Panc1 (cell line): ENCODE measurements around the gene CHCHD10. TPM values are rescaled to one million over a fixed set of nuclear protein-coding genes. Genes with fewer than 3 reads are reported as not detected.

ENCODE experiments used
- ATAC-seq: fragments of 200-7000 bp; cut with Tn5 transposase; 2 replicates; pipeline ENCODE4 v1.9.1; 2020; ENCODE audit warnings: mild to moderate bottlenecking, moderate library complexity
- BruUV-seq: library from RNA; stranded (reverse); fragments of 400-500 nt; replicated peaks from 2 replicates; lab custom pipeline; 2021; lab: Mats Ljungman, UMichigan
- CTCF ChIA-PET: fragments of 300-600 bp; sonication (Branson Sonifier 250); formaldehyde crosslinking; loops from one replicate; lab custom pipeline; 2022; ENCODE audit warnings: antibody characterized with exemption; lab: Charles Lee
- POLR2A ChIA-PET: fragments of 300-600 bp; sonication (Branson Sonifier 250); formaldehyde crosslinking; loops from one replicate; lab custom pipeline; 2022; ENCODE audit warnings: antibody characterized with exemption; lab: Charles Lee
- DNase-seq: peaks from one replicate; pipeline ENCODE4 v3.0.0-alpha.2; 2010; ENCODE audit warnings: low read depth, low spot score
- H3K27ac ChIP-seq: 2 replicates; pipeline ENCODE4 v1.5.1; 2011; ENCODE audit warnings: mild to moderate bottlenecking, low read length, inconsistent platforms
- H3K27me3 ChIP-seq: fragments of 200-500 bp; sonication (Bioruptor generic); 2 replicates; pipeline ENCODE4 v1.6.0; 2014; ENCODE audit warnings: low read length, inconsistent platforms; ENCODE audit not compliant: control insufficient read depth, insufficient read depth
- H3K36me3 ChIP-seq: fragments of 200-500 bp; sonication (Bioruptor generic); 2 replicates; pipeline ENCODE4 v1.5.1; 2014; ENCODE audit warnings: inconsistent platforms, mild to moderate bottlenecking, low read length, moderate library complexity; ENCODE audit not compliant: control insufficient read depth, insufficient read depth
- H3K4me1 ChIP-seq: 2 replicates; pipeline ENCODE4 v1.5.1; 2011; ENCODE audit warnings: inconsistent platforms, mild to moderate bottlenecking, low read length, moderate library complexity; ENCODE audit not compliant: control insufficient read depth, insufficient read depth
- H3K4me3 ChIP-seq, 2 experiments: 2 replicates each; pipeline ENCODE4 v1.5.1; 2011 to 2012; ENCODE audit warnings: low read depth in 2 of 2, low read length in 2 of 2, mild to moderate bottlenecking in 2 of 2, inconsistent platforms in 1 of 2, moderate library complexity in 1 of 2
- H3K9me3 ChIP-seq: fragments of 200-500 bp; sonication (Bioruptor generic); 2 replicates; pipeline ENCODE4 v1.5.1; 2014; ENCODE audit warnings: low read depth, mild to moderate bottlenecking, inconsistent platforms, low read length, moderate library complexity; ENCODE audit not compliant: control insufficient read depth, insufficient read depth
- CTCF ChIP-seq: fragments of 450-650 bp; IDR thresholded peaks from 2 replicates; pipeline ENCODE4 v1.5.1; 2017; ENCODE audit warnings: mild to moderate bottlenecking
- POLR2AphosphoS5 ChIP-seq: IDR thresholded peaks from 2 replicates; pipeline ENCODE4 v1.6.1; 2012; ENCODE audit warnings: mild to moderate bottlenecking, low read depth, low read length, moderate library complexity
- REST ChIP-seq, 2 experiments: IDR thresholded peaks; 2 replicates each; pipeline ENCODE4 v1.6.1; 2011 to 2012; ENCODE audit warnings: low read depth in 2 of 2, control low read depth in 1 of 2, low read length in 1 of 2, mild to moderate bottlenecking in 1 of 2, moderate library complexity in 1 of 2; ENCODE audit not compliant: insufficient read depth in 1 of 2
- SIN3A ChIP-seq: IDR thresholded peaks from 2 replicates; pipeline ENCODE4 v1.6.1; 2012; ENCODE audit warnings: low read depth, mild to moderate bottlenecking, low read length, moderate library complexity, borderline replicate concordance; ENCODE audit not compliant: insufficient read depth
- TCF7L2 ChIP-seq: IDR thresholded peaks from 2 replicates; pipeline ENCODE4 v1.6.1; 2011; ENCODE audit warnings: mild to moderate bottlenecking, low read depth, low read length, inconsistent platforms
- in situ Hi-C: cut with HindIII; loops from 2 replicates; pipeline ENCODE4 v1.10.0; 2016; ENCODE audit warnings: low sequenced_read_pairs, low pct_unique_long_range_greater_than_20kb
- intact Hi-C: fragments of 100-400 bp; cut with micrococcal nuclease; formaldehyde crosslinking; loops from one replicate; pipeline ENCODE4 v1.10.0; 2022; ENCODE audit not compliant: unreplicated experiment
- total RNA-seq: library from RNA; stranded (reverse); gene quantifications from one replicate; pipeline ENCODE4 v1.2.1, GENCODE V29; 2021; ENCODE audit not compliant: unreplicated experiment

CHCHD10 gene
- total RNA-seq, 1 experiment from 2014 or later = 84.4 TPM

GRCh38 chr22:23751441-23751996 lies 16.3 kb downstream of the CHCHD10 start:
- CTCF ChIA-PET = no interaction called here
- peak overlapping the region; percentile 82 for H3K27ac ChIP-seq
- ATAC-seq (peak; percentile 55), DNase-seq (no peak)
- H3K36me3 ChIP-seq = peaks cover 7% of the 10 kb centered on the region; the same call in 1 of the 2 replicates
- no peaks in the 10 kb centered on the region for H3K9me3 ChIP-seq
- no peaks in the 10 kb centered on the region for H3K27me3 ChIP-seq
- no peak for TF ChIP-seq CTCF
- TF ChIP-seq REST (IDR thresholded peaks at IDR 0.05; ENCODE audit: insufficient read depth in 1 of 2, low read depth in 2 of 2, low read length in 1 of 2) = no peak
- no peak for TF ChIP-seq SIN3A
- in situ Hi-C loops = no loop called here
- POLR2A ChIA-PET = no interaction called here
- H3K4me1 ChIP-seq = peaks cover 6% of the 10 kb centered on the region
- peak overlapping the region; percentile 61 to 69 for H3K4me3 ChIP-seq
- intact Hi-C loops = no loop called here
- no TSS peak for BruUV-seq

- no peak for TF ChIP-seq SIN3A
- no peak for TF ChIP-seq TCF7L2
- no peak; the same call in 1 of the 2 replicates for TF ChIP-seq CTCF
- no peak for TF ChIP-seq POLR2AphosphoS5
- TF ChIP-seq REST (IDR thresholded peaks at IDR 0.05; ENCODE audit: insufficient read depth in 1 of 2, low read depth in 2 of 2, low read length in 1 of 2) = no peak
- intact Hi-C loops (no loop called here), in situ Hi-C loops (no loop called here)
- CTCF ChIA-PET = no interaction called here
- H3K27me3 ChIP-seq = no peaks in the 10 kb centered on the region
- peak within 1 kb of the TSS; percentile 82 for H3K27ac ChIP-seq
- peak; percentile 99 for ATAC-seq
- BruUV-seq = no TSS peak
- peaks cover 6% of the 10 kb centered on the region for H3K4me1 ChIP-seq
- H3K4me3 ChIP-seq = peak within 1 kb of the TSS; percentile 69 to 73
- H3K9me3 ChIP-seq = no peaks in the 10 kb centered on the region
- POLR2A ChIA-PET = no interaction called here
- DNase-seq = no peak
- peaks cover 7% of the 10 kb centered on the region; the same call in 1 of the 2 replicates for H3K36me3 ChIP-seq
Observed at GRCh38 chr22:23750714-23751440, 16.9 kb downstream of the CHCHD10 start, which contains the start of gene ZNF70. TSS of gene ZNF70 (minus strand) at chr22:23751112. CDS start at chr22:23745140, 5,972 bp downstream.
